MM.1S (cell line): ENCODE data around the gene CHRM4.

ENCODE experiments used
- DNase-seq: peaks from one replicate; pipeline ENCODE4 v3.0.0-alpha.2; 2015
- H2AFZ ChIP-seq: fragments of 300-600 bp; sonication (generic); 2 replicates; pipeline ENCODE4 v1.6.0; 2016; ENCODE audit warnings: antibody characterized with exemption, low read length
- H3F3A ChIP-seq: fragments of 300-600 bp; sonication (generic); 2 replicates; pipeline ENCODE4 v1.6.1; 2016; ENCODE audit warnings: mild to moderate bottlenecking, antibody characterized with exemption, low read length, moderate library complexity, mixed read lengths; ENCODE audit not compliant: insufficient read depth
- H3K27ac ChIP-seq: fragments of 300-600 bp; sonication (generic); 2 replicates; pipeline ENCODE4 v1.5.1; 2016; ENCODE audit warnings: mild to moderate bottlenecking, low read length
- H3K27me3 ChIP-seq: fragments of 300-600 bp; sonication (generic); replicated peaks from 2 replicates; pipeline ENCODE4 v1.6.0; 2016; ENCODE audit warnings: low read length; ENCODE audit not compliant: insufficient read depth
- H3K36me3 ChIP-seq: fragments of 300-600 bp; sonication (generic); replicated peaks from 2 replicates; pipeline ENCODE4 v1.6.1; 2016; ENCODE audit warnings: mild to moderate bottlenecking, low read length, mixed read lengths; ENCODE audit not compliant: insufficient read depth
- H3K4me1 ChIP-seq: fragments of 300-600 bp; sonication (generic); 2 replicates; pipeline ENCODE4 v1.6.1; 2016; ENCODE audit warnings: low read length, mixed read lengths
- H3K4me2 ChIP-seq: fragments of 300-600 bp; sonication (generic); 2 replicates; pipeline ENCODE4 v1.6.0; 2016; ENCODE audit warnings: low read depth, low read length
- H3K4me3 ChIP-seq: fragments of 300-600 bp; sonication (generic); 2 replicates; pipeline ENCODE4 v1.5.1; 2016; ENCODE audit warnings: low read length, mixed read lengths
- H3K79me2 ChIP-seq: fragments of 300-600 bp; sonication (generic); 2 replicates; pipeline ENCODE4 v1.6.1; 2016; ENCODE audit warnings: mixed run types, low read length, mixed read lengths
- H3K9ac ChIP-seq: fragments of 300-600 bp; sonication (generic); 2 replicates; pipeline ENCODE4 v1.6.1; 2016; ENCODE audit warnings: low read length, mixed read lengths
- H3K9me2 ChIP-seq: fragments of 300-600 bp; sonication (generic); replicated peaks from 2 replicates; pipeline ENCODE4 v1.6.1; 2016; ENCODE audit warnings: mild to moderate bottlenecking, low read length, mixed read lengths; ENCODE audit not compliant: insufficient read depth
- H3K9me3 ChIP-seq: fragments of 300-600 bp; sonication (generic); replicated peaks from 2 replicates; pipeline ENCODE4 v1.6.1; 2016; ENCODE audit warnings: mild to moderate bottlenecking, low read length, mixed read lengths; ENCODE audit not compliant: insufficient read depth
- H4K20me1 ChIP-seq: fragments of 300-600 bp; sonication (generic); 2 replicates; pipeline ENCODE4 v1.6.1; 2016; ENCODE audit warnings: mild to moderate bottlenecking, low read length, moderate library complexity, mixed read lengths; ENCODE audit not compliant: insufficient read depth
- CTCF ChIP-seq: fragments of 300-600 bp; sonication (generic); IDR thresholded peaks from 2 replicates; pipeline ENCODE4 v1.5.1; 2016; ENCODE audit warnings: antibody characterized with exemption, low read length, mixed read lengths
- EZH2 ChIP-seq: fragments of 300-600 bp; sonication (generic); optimal IDR thresholded peaks from 2 replicates; pipeline ENCODE3; 2017; ENCODE audit warnings: low read depth, mild to moderate bottlenecking, antibody characterized with exemption, low read length, mixed read lengths
- EZH2phosphoT487 ChIP-seq: fragments of 300-600 bp; sonication (generic); IDR thresholded peaks from 2 replicates; pipeline ENCODE4 v1.6.1; 2018; ENCODE audit warnings: antibody characterized with exemption, low read length

Gene CHRM4

DNA sequence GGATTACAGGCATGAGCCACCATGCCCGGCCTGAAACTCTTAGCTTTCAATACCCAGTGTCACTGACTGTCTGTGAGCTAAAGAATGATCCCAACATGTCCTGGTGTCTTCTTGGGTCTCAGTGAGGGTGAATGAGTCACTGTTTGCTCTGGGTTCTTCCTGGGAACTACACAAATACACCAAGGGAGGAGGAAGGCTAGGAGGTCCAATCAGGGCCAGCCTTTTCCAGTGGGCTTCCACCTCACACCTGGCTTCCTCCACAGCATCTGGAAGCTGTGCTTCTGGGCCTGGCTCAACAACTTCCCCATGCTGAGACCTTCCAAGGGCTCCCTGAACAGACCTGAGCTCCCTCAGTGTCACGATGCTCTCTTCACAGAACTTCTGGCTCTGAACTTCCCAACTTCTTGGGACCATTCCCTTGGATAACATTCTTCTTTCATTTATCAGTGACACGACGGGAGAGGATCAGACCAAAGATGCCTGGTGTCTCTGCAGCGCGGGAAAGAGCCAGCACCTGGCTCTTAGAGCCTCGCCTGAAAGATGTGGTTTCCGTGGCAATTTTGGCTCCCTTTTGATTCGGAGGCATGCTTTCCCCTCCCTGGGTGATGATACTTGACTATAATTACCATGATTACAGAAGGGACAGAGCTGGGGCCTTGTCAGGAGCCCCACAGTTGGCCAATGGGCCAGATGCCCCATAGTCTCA lies 22.3 kb upstream of the CHRM4 start:
- Histone ChIP-seq H3K27me3 (no peaks in the 10 kb centered on the region), H2AFZ (no peak overlapping the region), H3K36me3 (no peaks in the 10 kb centered on the region), H3K9me2 (no peaks in the 10 kb centered on the region), H3K9me3 (no peaks in the 10 kb centered on the region), H3K4me2 (no peak overlapping the region), H4K20me1 (no peaks in the 10 kb centered on the region), H3K4me1 (no peaks in the 10 kb centered on the region), H3K79me2 (no peaks in the 10 kb centered on the region), H3K9ac (no peak overlapping the region), H3F3A (no peaks in the 10 kb centered on the region), H3K4me3 (no peak overlapping the region), H3K27ac (no peak overlapping the region)
- no peak for DNase-seq
- TF ChIP-seq EZH2phosphoT487, result no peak
- no peak for TF ChIP-seq EZH2
- TF ChIP-seq CTCF, result no peak

DNA sequence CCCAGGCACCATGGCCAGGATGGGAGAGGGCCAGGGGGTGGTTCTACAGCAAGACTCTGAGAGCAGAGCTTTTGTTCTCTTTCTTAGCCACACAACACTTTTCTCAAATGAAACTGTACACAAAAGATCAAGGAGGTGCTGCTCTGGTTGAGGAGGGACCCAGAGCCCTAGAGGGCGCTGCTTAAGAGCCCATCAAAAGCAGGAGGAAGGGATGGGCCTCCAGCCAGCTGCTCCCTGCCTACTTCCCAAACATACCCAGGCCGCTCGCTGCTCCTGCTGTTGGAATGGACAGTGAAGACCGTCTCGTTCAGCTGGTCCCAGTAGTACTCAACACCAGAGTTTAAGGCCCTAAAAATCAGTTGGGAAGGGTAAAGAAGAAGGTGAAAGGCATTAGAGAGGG lies 18.4 kb upstream of the CHRM4 start:
- no peak overlapping the region for H3K27ac ChIP-seq

DNA sequence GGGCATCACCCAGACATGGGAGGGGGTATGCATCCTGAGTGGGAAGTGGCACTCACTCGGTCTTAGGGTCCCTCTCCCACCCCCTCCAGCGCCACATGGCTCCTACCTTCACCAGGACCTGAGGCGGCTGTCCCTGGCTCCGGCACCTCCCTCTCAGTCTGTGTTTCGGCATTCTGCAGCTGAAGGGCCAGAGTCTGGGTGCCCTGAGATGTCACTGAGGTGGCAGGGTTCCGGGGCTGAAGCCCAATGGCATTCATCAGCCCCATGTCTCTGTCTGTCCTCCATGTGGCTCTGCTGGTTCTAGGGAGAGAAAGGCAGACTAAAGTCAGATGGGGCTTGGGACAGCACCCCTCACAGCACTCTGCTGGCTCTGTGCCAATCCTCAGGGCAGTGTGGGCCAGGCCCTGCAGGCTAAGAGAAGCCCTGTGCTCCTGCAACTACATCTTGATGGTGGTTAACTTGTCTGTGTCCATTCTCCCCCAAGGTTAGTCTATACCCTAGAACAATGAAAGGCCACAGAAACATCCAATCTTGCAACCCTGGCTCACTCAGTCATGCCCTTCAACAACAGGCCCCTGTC lies 16.9 kb upstream of the CHRM4 start:
- TF ChIP-seq EZH2phosphoT487 (no peak), CTCF (no peak), EZH2 (no peak)
- no peak for DNase-seq
- Histone ChIP-seq H3K4me2 (no peak overlapping the region), H3K4me3 (no peak overlapping the region), H2AFZ (no peak overlapping the region), H3K9me2 (no peaks in the 10 kb centered on the region), H4K20me1 (no peaks in the 10 kb centered on the region), H3F3A (no peaks in the 10 kb centered on the region), H3K27me3 (no peaks in the 10 kb centered on the region), H3K9me3 (no peaks in the 10 kb centered on the region), H3K36me3 (0 out of 2 replicates have a peak, but pooled peaks cover 5% of the 10 kb centered on the region), H3K79me2 (no peaks in the 10 kb centered on the region), H3K4me1 (no peaks in the 10 kb centered on the region), H3K27ac (no peak overlapping the region), H3K9ac (no peak overlapping the region)

More for the DNA sequence above, 18.4 kb upstream of the CHRM4 start:
- no peaks in the 10 kb centered on the region for H3K9me2 ChIP-seq
- TF ChIP-seq EZH2phosphoT487, result no peak
- no peak for TF ChIP-seq EZH2
- TF ChIP-seq CTCF, result no peak
- H3F3A ChIP-seq, result no peaks in the 10 kb centered on the region
- H3K4me2 ChIP-seq, result no peak overlapping the region
- 0 out of 2 replicates have a peak, but pooled peaks cover 5% of the 10 kb centered on the region for H3K36me3 ChIP-seq
- no peaks in the 10 kb centered on the region for H3K9me3 ChIP-seq
- DNase-seq, result no peak
- no peak overlapping the region for H3K4me3 ChIP-seq
- H3K9ac ChIP-seq, result no peak overlapping the region
- H3K4me1 ChIP-seq, result no peaks in the 10 kb centered on the region
- no peak overlapping the region for H2AFZ ChIP-seq
- no peaks in the 10 kb centered on the region for H3K79me2 ChIP-seq
- no peaks in the 10 kb centered on the region for H3K27me3 ChIP-seq
- H4K20me1 ChIP-seq, result no peaks in the 10 kb centered on the region
